Muscle layer of duodenum (tissue), 2 donors: ENCODE data around the gene TDRD1.

Experiments used
- H3K27ac ChIP-seq: one replicate; pipeline ENCODE4 v1.7.0; 2013; ENCODE audit warnings: mild to moderate bottlenecking, low read length
- H3K27me3 ChIP-seq: one replicate; pipeline ENCODE4 v1.7.0; 2013; ENCODE audit warnings: low read depth, mild to moderate bottlenecking, control low read depth, low read length
- H3K36me3 ChIP-seq, 2 donors: one replicate each; pipeline ENCODE4 v1.7.0; 2013; ENCODE audit warnings: low read length in 2 of 2, control low read depth in 1 of 2, mild to moderate bottlenecking in 1 of 2; ENCODE audit not compliant: insufficient read depth in 2 of 2, control insufficient read depth in 1 of 2
- H3K4me1 ChIP-seq, 2 donors: one replicate each; pipeline ENCODE4 v1.7.0; 2013; ENCODE audit warnings: low read length in 2 of 2, mild to moderate bottlenecking in 2 of 2, control low read depth in 1 of 2, moderate library complexity in 1 of 2; ENCODE audit not compliant: insufficient read depth in 2 of 2, control insufficient read depth in 1 of 2
- H3K4me3 ChIP-seq, 2 donors: one replicate each; pipeline ENCODE4 v1.7.0; 2013; ENCODE audit warnings: low read length in 2 of 2, low read depth in 1 of 2, mild to moderate bottlenecking in 1 of 2
- H3K9me3 ChIP-seq, 2 donors: one replicate each; pipeline ENCODE4 v1.7.0; 2013; ENCODE audit warnings: low read length in 2 of 2, control low read depth in 1 of 2, mild to moderate bottlenecking in 1 of 2; ENCODE audit not compliant: control insufficient read depth in 1 of 2
- donor health status: healthy.

The TDRD1 gene

GRCh38 chr10:114175667-114176066 is 3.5 kb upstream of the TDRD1 start:
- Histone ChIP-seq H3K4me1 (peaks cover 0 to 7% of the 10 kb centered on the region in 2 donors), H3K27ac (no peak overlapping the region), H3K4me3 (no peak overlapping the region), H3K36me3 (no peaks in the 10 kb centered on the region), H3K9me3 (no peaks in the 10 kb centered on the region), H3K27me3 (no peaks in the 10 kb centered on the region)

GRCh38 chr10:114176511-114176910 is 2.6 kb upstream of the TDRD1 start:
- Histone ChIP-seq H3K27me3 (no peaks in the 10 kb centered on the region), H3K36me3 (no peaks in the 10 kb centered on the region), H3K9me3 (no peaks in the 10 kb centered on the region), H3K4me1 (peaks cover 0 to 7% of the 10 kb centered on the region in 2 donors), H3K27ac (no peak overlapping the region), H3K4me3 (no peak overlapping the region)

DNA sequence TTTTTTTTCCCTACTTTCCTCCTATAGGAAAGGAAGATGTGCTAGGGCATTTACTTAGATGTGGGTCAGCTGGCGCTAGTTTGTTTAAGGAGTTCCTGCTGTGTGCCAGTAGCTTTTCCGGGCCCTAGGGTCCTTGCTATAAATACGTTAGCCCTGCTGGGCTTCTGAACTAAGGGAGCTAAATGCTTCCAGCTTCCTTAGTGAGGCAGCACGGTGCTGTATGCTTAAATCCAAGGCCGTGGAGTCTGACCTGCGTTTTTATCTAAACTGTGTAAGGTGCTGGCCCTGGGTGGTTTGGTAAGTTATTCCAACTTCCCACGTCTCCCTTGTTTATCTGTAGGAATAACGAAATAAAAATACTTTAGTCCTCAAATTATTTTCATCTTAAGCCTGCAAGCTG is 594 bp downstream of the TDRD1 start:
- no peak overlapping the region for H3K27ac ChIP-seq
- H3K9me3 ChIP-seq = no peaks in the 10 kb centered on the region
- no peaks in the 10 kb centered on the region for H3K4me1 ChIP-seq
- H3K27me3 ChIP-seq = no peaks in the 10 kb centered on the region
- H3K4me3 ChIP-seq = no peak overlapping the region
- no peaks in the 10 kb centered on the region for H3K36me3 ChIP-seq

- no peaks in the 10 kb centered on the region for H3K4me1 ChIP-seq
- no peak overlapping the region for H3K27ac ChIP-seq
- H3K36me3 ChIP-seq = no peaks in the 10 kb centered on the region
- H3K27me3 ChIP-seq = no peaks in the 10 kb centered on the region
- no peak overlapping the region for H3K4me3 ChIP-seq
- no peaks in the 10 kb centered on the region for H3K9me3 ChIP-seq
These were observed 1.8 kb downstream of the TDRD1 start for GRCh38 chr10:114180937-114181336.

DNA sequence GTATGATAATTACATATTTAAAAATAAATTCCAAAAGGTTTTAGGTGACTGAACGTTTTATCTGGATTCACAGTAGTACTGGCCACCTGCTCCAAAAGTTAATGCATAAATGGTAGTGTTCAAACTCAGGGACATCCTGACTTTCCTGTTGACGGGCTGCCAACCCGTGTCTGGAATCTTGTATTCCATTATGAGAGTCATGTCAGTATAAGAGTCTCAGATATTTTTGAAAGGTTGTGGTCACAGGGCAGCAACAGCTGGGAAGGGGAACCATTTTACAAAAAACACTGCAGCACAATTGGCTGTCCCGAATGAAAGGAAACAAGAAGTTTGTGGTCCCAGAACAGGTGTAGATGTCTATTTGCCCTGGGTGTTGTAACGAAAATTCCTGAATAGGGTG is 2.8 kb downstream of the TDRD1 start:
- H3K27ac ChIP-seq = no peak overlapping the region

GRCh38 chr10:114183563-114183962 is 4.4 kb downstream of the TDRD1 start:
- H3K4me3 ChIP-seq = no peak overlapping the region
- no peaks in the 10 kb centered on the region for H3K9me3 ChIP-seq
- no peak overlapping the region for H3K27ac ChIP-seq
- no peaks in the 10 kb centered on the region for H3K4me1 ChIP-seq
- no peaks in the 10 kb centered on the region for H3K27me3 ChIP-seq
- H3K36me3 ChIP-seq = no peaks in the 10 kb centered on the region

More for the DNA sequence above, 2.8 kb downstream of the TDRD1 start:
- Histone ChIP-seq H3K36me3 (no peaks in the 10 kb centered on the region), H3K27me3 (no peaks in the 10 kb centered on the region), H3K4me1 (no peaks in the 10 kb centered on the region), H3K4me3 (no peak overlapping the region), H3K9me3 (no peaks in the 10 kb centered on the region)

- no peaks in the 10 kb centered on the region for H3K4me1 ChIP-seq
- no peaks in the 10 kb centered on the region for H3K36me3 ChIP-seq
- no peak overlapping the region for H3K27ac ChIP-seq
- no peaks in the 10 kb centered on the region for H3K27me3 ChIP-seq
- H3K4me3 ChIP-seq = no peak overlapping the region
- no peaks in the 10 kb centered on the region for H3K9me3 ChIP-seq
These were observed 5.1 kb downstream of the TDRD1 start for GRCh38 chr10:114184276-114184675.

GRCh38 chr10:114188001-114188400 is 8.8 kb downstream of the TDRD1 start:
- Histone ChIP-seq H3K27ac (no peak overlapping the region), H3K36me3 (no peaks in the 10 kb centered on the region), H3K4me1 (no peaks in the 10 kb centered on the region), H3K4me3 (no peak overlapping the region), H3K9me3 (no peaks in the 10 kb centered on the region), H3K27me3 (no peaks in the 10 kb centered on the region)

DNA sequence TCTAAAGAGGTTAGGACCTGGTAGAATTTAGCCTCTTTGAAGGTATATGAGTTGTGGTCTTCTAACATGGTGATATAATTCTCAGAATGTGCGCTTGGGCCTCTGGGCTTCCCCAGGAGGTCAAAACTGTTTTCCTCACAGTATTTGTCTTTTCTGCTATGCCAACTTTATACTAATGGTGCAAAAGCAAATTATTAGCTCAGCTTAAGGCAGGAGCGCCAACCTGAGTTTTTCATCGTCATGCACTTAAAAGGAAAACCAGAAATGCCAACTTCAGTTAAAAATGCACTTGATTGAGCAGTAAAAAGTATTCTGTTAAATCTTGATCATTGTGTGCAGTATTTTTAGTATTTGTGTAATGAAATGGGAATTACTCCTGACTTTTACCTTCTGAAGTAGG is 9.7 kb downstream of the TDRD1 start:
- H3K27ac ChIP-seq = no peak overlapping the region
- no peaks in the 10 kb centered on the region for H3K27me3 ChIP-seq
- no peak overlapping the region for H3K4me3 ChIP-seq
- no peaks in the 10 kb centered on the region for H3K4me1 ChIP-seq
- H3K9me3 ChIP-seq = no peaks in the 10 kb centered on the region
- no peaks in the 10 kb centered on the region for H3K36me3 ChIP-seq

GRCh38 chr10:114189700-114190099 is 10.5 kb downstream of the TDRD1 start:
- no peak overlapping the region for H3K27ac ChIP-seq
- H3K9me3 ChIP-seq = no peaks in the 10 kb centered on the region
- no peaks in the 10 kb centered on the region for H3K4me1 ChIP-seq
- no peaks in the 10 kb centered on the region for H3K36me3 ChIP-seq
- no peaks in the 10 kb centered on the region for H3K27me3 ChIP-seq
- H3K4me3 ChIP-seq = no peak overlapping the region

DNA sequence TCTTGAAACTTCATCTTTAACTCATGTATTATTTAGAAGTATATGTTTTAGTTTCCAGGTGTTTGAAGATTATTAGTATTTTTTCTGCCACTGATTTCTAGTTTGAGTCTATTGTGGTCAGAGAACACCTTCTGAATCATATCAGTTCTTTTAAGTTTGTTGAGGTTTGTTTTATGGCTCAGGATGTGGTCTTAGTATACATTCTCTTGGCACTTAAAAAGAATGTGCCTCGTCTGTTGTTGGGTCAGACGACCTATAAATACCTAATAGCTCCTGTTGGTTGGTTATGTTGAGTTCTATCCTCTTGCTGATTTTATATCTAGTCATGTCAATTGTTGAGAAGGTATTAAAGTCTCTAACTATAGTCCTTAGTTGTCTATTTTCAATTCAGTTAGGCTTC is 15.9 kb downstream of the TDRD1 start:
- Histone ChIP-seq H3K4me3 (no peak overlapping the region), H3K27ac (no peak overlapping the region), H3K9me3 (no peaks in the 10 kb centered on the region), H3K4me1 (no peaks in the 10 kb centered on the region), H3K27me3 (no peaks in the 10 kb centered on the region), H3K36me3 (no peaks in the 10 kb centered on the region)

GRCh38 chr10:114199239-114199638 is 20.1 kb downstream of the TDRD1 start:
- Histone ChIP-seq H3K27ac (no peak overlapping the region), H3K9me3 (no peaks in the 10 kb centered on the region), H3K4me3 (no peak overlapping the region), H3K36me3 (no peaks in the 10 kb centered on the region), H3K27me3 (no peaks in the 10 kb centered on the region), H3K4me1 (no peaks in the 10 kb centered on the region)
